HT-29 (cell line): ENCODE measurements around the gene YIF1B. TPM values are rescaled to one million over a fixed set of nuclear protein-coding genes. Genes with fewer than 3 reads are reported as not detected.
"Not testable (repeated sequence)": the region's sequence is repeated elsewhere in the genome, so short reads cannot be mapped to it uniquely, and the experiment has no call there.

Experiments used
- DNase-seq: peaks from one replicate; pipeline ENCODE4 v3.0.0-alpha.2; 2015; ENCODE audit warnings: low spot score
- total RNA-seq: library from RNA; depleted of rRNA; stranded (reverse); fragments of >200 nt; shearing (Covaris generic); gene quantifications from 2 replicates; pipeline ENCODE4 v1.2.3, GENCODE V29; 2014

YIF1B gene
- total RNA-seq, 1 experiment from 2014 or later: 137 TPM

- DNase-seq: peak; percentile 73
Observed at GRCh38 chr19:38277549-38277948, 38.2 kb downstream of the YIF1B start.

- DNase-seq: no peak
Observed at GRCh38 chr19:38276942-38277517, 38.7 kb downstream of the YIF1B start.

- no peak for DNase-seq
Observed at GRCh38 chr19:38274739-38275138, 41.0 kb downstream of the YIF1B start.

GRCh38 chr19:38273499-38273898, 42.2 kb downstream of the YIF1B start:
- peak; percentile 93 for DNase-seq

- DNase-seq: no peak
Observed at GRCh38 chr19:38270587-38271167, 45.1 kb downstream of the YIF1B start.

GRCh38 chr19:38268539-38268938, 47.2 kb downstream of the YIF1B start:
- no peak for DNase-seq

- peak; percentile 43 for DNase-seq
Observed at GRCh38 chr19:38267761-38268483, 47.8 kb downstream of the YIF1B start.

- peak; percentile 86 for DNase-seq
Observed at GRCh38 chr19:38266981-38267597, 48.7 kb downstream of the YIF1B start.

- DNase-seq: peak; percentile 46
Observed at GRCh38 chr19:38265921-38266429, 49.8 kb downstream of the YIF1B start.

- peak; percentile 80 for DNase-seq
Observed at GRCh38 chr19:38265213-38265861, 50.4 kb downstream of the YIF1B start.

GRCh38 chr19:38264486-38265212, 51.1 kb downstream of the YIF1B start, which contains the start of gene SPINT2:
SPINT2 (plus strand) TSS chr19:38264573; CDS start chr19:38264893, 320 bp downstream.
- no peak for DNase-seq

- DNase-seq: peak; percentile 100
Observed at GRCh38 chr19:38263689-38264485, 51.9 kb downstream of the YIF1B start.

GRCh38 chr19:38262585-38263268, 53.0 kb downstream of the YIF1B start:
- no peak for DNase-seq

- not testable (repeated sequence) for DNase-seq
Observed at GRCh38 chr19:38261942-38262341, 53.8 kb downstream of the YIF1B start.

GRCh38 chr19:38255383-38256014, 60.2 kb downstream of the YIF1B start:
- DNase-seq: no peak

GRCh38 chr19:38253788-38254187, 62.0 kb downstream of the YIF1B start:
- DNase-seq: no peak
